Tibial nerve (tissue), 4 donors: Measurements from ENCODE around the gene KATNB1. TPM values are rescaled to one million over a fixed set of nuclear protein-coding genes. Genes with fewer than 3 reads are reported as not detected.
"Not testable (repeated sequence)": the region's sequence is repeated elsewhere in the genome, so short reads cannot be mapped to it uniquely, and the experiment has no call there.

Source experiments
- DNase-seq, 2 donors: peaks; one replicate each; pipeline ENCODE4 v3.0.0-alpha.2; 2019; ENCODE audit warnings: low spot score in 2 of 2
- H3K27ac ChIP-seq, 4 donors: fragments of 200-600 bp; sonication (generic) in 3 of 4; one replicate each; pipeline ENCODE4 v1.5.1; 2017 to 2019; ENCODE audit warnings: mild to moderate bottlenecking in 1 of 4
- H3K27me3 ChIP-seq, 2 donors: fragments of 200-600 bp; sonication (generic) in 1 of 2; one replicate each; pipeline versions ENCODE4 v1.5.1 to v1.6.0; 2017 to 2019
- H3K36me3 ChIP-seq, 3 donors: fragments of 200-600 bp; sonication (generic); one replicate each; pipeline ENCODE4 v1.5.1; 2018 to 2019
- H3K4me1 ChIP-seq, 4 donors: fragments of 200-600 bp; sonication (generic) in 3 of 4; one replicate each; pipeline ENCODE4 v1.5.1; 2017 to 2019
- H3K4me3 ChIP-seq, 4 donors: fragments of 200-600 bp; sonication (generic) in 3 of 4; one replicate each; pipeline ENCODE4 v1.5.1; 2017 to 2019; ENCODE audit warnings: mild to moderate bottlenecking in 1 of 4, moderate library complexity in 1 of 4
- H3K9me3 ChIP-seq, 4 donors: fragments of 200-600 bp; sonication (generic) in 3 of 4; one replicate each; pipeline ENCODE4 v1.5.1; 2017 to 2019
- CTCF ChIP-seq, 5 experiments: fragments of 200-600 bp in 3 of 5; fragments of 450-650 bp in 2 of 5; sonication (generic) in 3 of 5; IDR thresholded peaks; one replicate each; pipeline ENCODE4 v1.5.1; 2016 to 2019; ENCODE audit warnings: antibody characterized with exemption in 5 of 5, mild to moderate bottlenecking in 3 of 5, moderate library complexity in 2 of 5
- EP300 ChIP-seq, 2 donors: sonication (generic); formaldehyde crosslinking; IDR thresholded peaks; one replicate each; pipeline ENCODE4 v1.6.1; 2017; ENCODE audit warnings: antibody characterized with exemption in 2 of 2, mild to moderate bottlenecking in 1 of 2
- POLR2A ChIP-seq, 2 donors: fragments of 450-650 bp; IDR thresholded peaks; one replicate each; pipeline ENCODE4 v1.6.1; 2017; ENCODE audit warnings: antibody characterized with exemption in 2 of 2, mild to moderate bottlenecking in 2 of 2, moderate library complexity in 2 of 2
- whole genome bisulfite sequencing, 2 donors: methylation state at CpG; one replicate each; pipeline ENCODE4 v1.1.5; 2018; 5-methylcytosine and 5-hydroxymethylcytosine counted together
- total RNA-seq, 4 donors: library from RNA; depleted of rRNA; stranded (reverse); fragments of >200 nt; gene quantifications; one replicate each; pipeline ENCODE4 v1.1.0, GENCODE V29; 2016

Gene KATNB1
- total RNA-seq, 4 donors from 2014 or later, result 21.0 to 36.8 (median 27.5) TPM

DNA sequence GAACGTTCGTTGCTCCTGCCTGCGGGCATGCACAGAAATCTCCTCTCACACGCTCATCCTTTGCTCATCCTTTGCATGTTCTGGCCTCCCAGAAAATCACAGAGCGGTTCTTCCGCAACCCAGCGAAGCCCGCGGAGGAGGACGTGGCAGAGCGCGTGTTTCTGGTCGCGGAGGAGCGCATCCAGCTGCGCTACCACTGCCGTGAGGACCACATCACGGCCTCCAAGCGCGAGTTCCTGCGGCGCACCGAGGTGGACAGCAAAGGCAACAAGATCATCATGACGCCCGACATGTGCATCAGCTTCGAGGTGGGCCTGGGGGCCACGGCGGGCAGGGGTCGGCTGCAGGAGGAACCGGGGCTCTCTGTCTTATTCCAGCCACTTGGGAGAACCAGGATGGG, 9.6 kb upstream of the KATNB1 start:
- H3K4me3 ChIP-seq, result no peak overlapping the region
- no peaks in the 10 kb centered on the region for H3K4me1 ChIP-seq
- H3K27ac ChIP-seq, result no peak overlapping the region
- 89 to 92% methylated on average over 30 of the region's 30 CpGs for WGBS, 2 donors
- no peaks in the 10 kb centered on the region for H3K27me3 ChIP-seq
- no peak for DNase-seq
- no peaks in the 10 kb centered on the region for H3K36me3 ChIP-seq
- H3K9me3 ChIP-seq, result no peaks in the 10 kb centered on the region
- no peak for TF ChIP-seq CTCF (IDR thresholded peaks at IDR 0.05)
- no peak for TF ChIP-seq EP300 (IDR thresholded peaks at IDR 0.05)
- no peak for TF ChIP-seq POLR2A (IDR thresholded peaks at IDR 0.05)

DNA sequence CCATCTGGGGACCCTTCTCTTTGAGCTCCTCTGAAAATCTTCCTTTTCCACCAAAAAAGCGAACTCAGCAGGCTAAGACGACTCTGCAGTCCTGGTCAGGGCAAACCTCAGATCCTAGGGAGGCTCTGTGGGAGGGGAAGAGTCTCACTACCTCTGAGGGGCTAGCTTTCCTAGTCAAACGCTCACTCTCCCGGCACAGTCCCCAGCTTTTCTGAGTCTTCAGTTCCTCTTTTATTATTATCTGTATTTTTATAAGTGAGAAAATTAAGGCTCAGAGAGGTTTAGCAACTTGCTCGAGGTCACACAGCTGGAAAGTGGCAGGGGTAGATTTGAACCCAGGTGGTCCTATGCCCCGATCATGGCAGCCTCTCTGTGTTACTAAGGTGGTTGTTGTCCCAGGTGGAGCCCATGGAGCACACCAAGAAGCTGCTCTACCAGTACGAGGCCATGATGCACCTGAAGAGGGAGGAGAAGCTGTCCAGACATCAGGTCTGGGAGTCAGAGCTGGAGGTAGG, 9.1 kb upstream of the KATNB1 start:
- H3K27me3 ChIP-seq, result no peaks in the 10 kb centered on the region
- no peak for TF ChIP-seq POLR2A (IDR thresholded peaks at IDR 0.05)
- no peak for TF ChIP-seq EP300 (IDR thresholded peaks at IDR 0.05)
- DNase-seq, result no peak
- no peaks in the 10 kb centered on the region for H3K4me1 ChIP-seq
- H3K36me3 ChIP-seq, result no peaks in the 10 kb centered on the region
- no peak overlapping the region for H3K27ac ChIP-seq
- H3K4me3 ChIP-seq, result no peak overlapping the region
- H3K9me3 ChIP-seq, result no peaks in the 10 kb centered on the region
- 73 to 78% methylated on average over 7 of the region's 7 CpGs for WGBS, 2 donors

- Histone ChIP-seq H3K4me1 (no peaks in the 10 kb centered on the region), H3K9me3 (no peaks in the 10 kb centered on the region), H3K27ac (no peak overlapping the region), H3K36me3 (no peaks in the 10 kb centered on the region), H3K4me3 (no peak overlapping the region), H3K27me3 (no peaks in the 10 kb centered on the region)
- TF ChIP-seq EP300 (IDR thresholded peaks at IDR 0.05) (no peak), CTCF (IDR thresholded peaks at IDR 0.05) (no peak), POLR2A (IDR thresholded peaks at IDR 0.05) (no peak)
- 55% methylated on average over 3 to 4 of the region's 4 CpGs for WGBS, 2 donors
- DNase-seq, result no peak
These were observed 8.0 kb upstream of the KATNB1 start for GRCh38 chr16:57727610-57728009.

GRCh38 chr16:57728336-57729181, 7.0 kb upstream of the KATNB1 start:
- Histone ChIP-seq H3K9me3 (no peaks in the 10 kb centered on the region), H3K4me3 (no peak overlapping the region), H3K27me3 (no peaks in the 10 kb centered on the region), H3K27ac (no peak overlapping the region), H3K36me3 (no peaks in the 10 kb centered on the region), H3K4me1 (no peaks in the 10 kb centered on the region)
- DNase-seq, result no peak
- 95 to 98% methylated on average over 9 to 14 of the region's 14 CpGs for WGBS, 2 donors
- no peak for TF ChIP-seq POLR2A (IDR thresholded peaks at IDR 0.05)

DNA sequence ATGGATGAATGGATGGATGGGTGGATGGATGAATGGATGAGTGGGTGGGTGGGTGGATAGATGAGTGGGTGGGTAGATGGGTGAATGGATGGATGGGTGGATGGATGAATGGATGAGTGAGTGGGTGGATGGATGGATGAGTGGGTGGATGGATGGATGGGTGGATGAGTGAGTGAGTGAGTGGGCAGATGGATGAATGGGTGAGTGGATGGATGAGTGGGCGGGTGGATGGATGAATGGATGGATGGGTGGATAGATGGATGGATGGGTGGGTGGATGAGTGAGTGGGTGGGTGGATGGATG, 6.4 kb upstream of the KATNB1 start:
- no peaks in the 10 kb centered on the region for H3K36me3 ChIP-seq
- peaks cover 0 to under 1% (median 0%) of the 10 kb centered on the region in 4 donors for H3K4me1 ChIP-seq
- TF ChIP-seq POLR2A (IDR thresholded peaks at IDR 0.05) (no peak), EP300 (IDR thresholded peaks at IDR 0.05) (no peak)
- DNase-seq, result no peak
- no peak overlapping the region for H3K4me3 ChIP-seq
- WGBS, 2 donors, result 93 to 95% methylated on average over 1 of the region's 1 CpG
- no peaks in the 10 kb centered on the region for H3K27me3 ChIP-seq
- H3K27ac ChIP-seq, result no peak overlapping the region
- H3K9me3 ChIP-seq, result no peaks in the 10 kb centered on the region

DNA sequence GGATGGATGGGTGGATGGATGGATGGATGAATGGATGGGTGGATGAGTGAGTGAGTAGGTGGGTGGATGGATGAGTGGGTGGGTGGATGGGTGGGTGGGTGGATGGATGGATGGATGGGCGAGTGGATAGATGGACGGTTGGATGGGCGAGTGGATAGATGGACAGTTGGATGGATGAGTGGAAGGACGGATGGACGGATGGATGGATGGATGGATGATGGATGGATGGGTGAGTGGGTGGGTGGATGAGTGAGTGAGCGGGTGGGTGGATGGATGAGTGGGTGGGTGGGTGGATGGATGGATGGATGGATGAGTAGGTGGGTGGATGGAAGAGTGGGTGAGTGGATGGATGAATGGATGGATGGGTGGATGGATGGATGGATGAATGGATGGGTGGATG, 5.7 kb upstream of the KATNB1 start:
- H3K4me1 ChIP-seq, H3K27me3 ChIP-seq, DNase-seq, H3K4me3 ChIP-seq, H3K36me3 ChIP-seq, H3K27ac ChIP-seq, H3K9me3 ChIP-seq: not testable (repeated sequence)
- 93 to 94% methylated on average over 6 of the region's 6 CpGs for WGBS, 2 donors

- H3K9me3 ChIP-seq, result no peaks in the 10 kb centered on the region
- no peak for DNase-seq
- 63 to 66% methylated on average over 12 to 13 of the region's 13 CpGs for WGBS, 2 donors
- H3K27ac ChIP-seq, result no peak overlapping the region
- H3K27me3 ChIP-seq, result no peaks in the 10 kb centered on the region
- H3K36me3 ChIP-seq, result no peaks in the 10 kb centered on the region
- TF ChIP-seq EP300 (IDR thresholded peaks at IDR 0.05), result no peak
- no peak for TF ChIP-seq CTCF (IDR thresholded peaks at IDR 0.05)
- TF ChIP-seq POLR2A (IDR thresholded peaks at IDR 0.05), result no peak
- H3K4me3 ChIP-seq, result no peak overlapping the region
- H3K4me1 ChIP-seq, result peaks cover 0 to 7% (median 6%) of the 10 kb centered on the region in 4 donors
These were observed 4.5 kb upstream of the KATNB1 start for GRCh38 chr16:57730771-57731730.
